ENCODE data around the gene AIFM2. TPM values are rescaled to one million over a fixed set of nuclear protein-coding genes. Genes with fewer than 3 reads are reported as not detected.

AIFM2 gene
- total RNA-seq, 1 donor from 2014 or later: 11.7 TPM

DNA sequence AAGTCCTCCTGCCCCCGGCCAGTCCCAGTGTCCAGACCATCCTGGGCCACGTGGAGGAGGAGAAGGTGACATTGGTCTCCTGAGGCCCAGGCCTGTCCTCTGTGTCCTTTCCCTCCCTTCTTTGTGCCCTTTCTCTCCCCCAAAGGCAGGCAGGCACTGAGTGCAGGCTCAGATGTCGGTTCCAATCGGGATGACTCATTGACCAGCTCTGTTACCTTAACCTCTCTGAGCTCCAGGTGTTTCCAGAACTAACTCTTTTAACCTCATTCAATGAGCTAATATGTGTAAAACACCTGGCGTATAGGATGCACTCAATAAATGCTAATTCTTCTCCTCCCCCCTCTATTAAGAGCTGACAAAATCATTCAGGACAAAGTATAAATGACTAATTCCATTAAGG, 54.3 kb downstream of the AIFM2 start:
- peaks cover 20% of the 10 kb centered on the region for H3K36me3 Mint-ChIP-seq (ENCODE audit: unreplicated experiment)
- no peak overlapping the region for H3K27ac Mint-ChIP-seq (ENCODE audit: unreplicated experiment)
- H3K27me3 Mint-ChIP-seq (ENCODE audit: unreplicated experiment): no peaks in the 10 kb centered on the region
- no peak overlapping the region for H3K4me3 Mint-ChIP-seq (ENCODE audit: unreplicated experiment)
- TF ChIP-seq, protein P1, sequence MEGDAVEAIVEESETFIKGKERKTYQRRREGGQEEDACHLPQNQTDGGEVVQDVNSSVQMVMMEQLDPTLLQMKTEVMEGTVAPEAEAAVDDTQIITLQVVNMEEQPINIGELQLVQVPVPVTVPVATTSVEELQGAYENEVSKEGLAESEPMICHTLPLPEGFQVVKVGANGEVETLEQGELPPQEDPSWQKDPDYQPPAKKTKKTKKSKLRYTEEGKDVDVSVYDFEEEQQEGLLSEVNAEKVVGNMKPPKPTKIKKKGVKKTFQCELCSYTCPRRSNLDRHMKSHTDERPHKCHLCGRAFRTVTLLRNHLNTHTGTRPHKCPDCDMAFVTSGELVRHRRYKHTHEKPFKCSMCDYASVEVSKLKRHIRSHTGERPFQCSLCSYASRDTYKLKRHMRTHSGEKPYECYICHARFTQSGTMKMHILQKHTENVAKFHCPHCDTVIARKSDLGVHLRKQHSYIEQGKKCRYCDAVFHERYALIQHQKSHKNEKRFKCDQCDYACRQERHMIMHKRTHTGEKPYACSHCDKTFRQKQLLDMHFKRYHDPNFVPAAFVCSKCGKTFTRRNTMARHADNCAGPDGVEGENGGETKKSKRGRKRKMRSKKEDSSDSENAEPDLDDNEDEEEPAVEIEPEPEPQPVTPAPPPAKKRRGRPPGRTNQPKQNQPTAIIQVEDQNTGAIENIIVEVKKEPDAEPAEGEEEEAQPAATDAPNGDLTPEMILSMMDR (IDR thresholded peaks at IDR 0.05): no peak
- DNase-seq (ENCODE audit: extremely low spot score, unreplicated experiment): no peak
- H3K4me1 Mint-ChIP-seq (ENCODE audit: unreplicated experiment): no peaks in the 10 kb centered on the region
- no peaks in the 10 kb centered on the region for H3K9me3 Mint-ChIP-seq (ENCODE audit: unreplicated experiment)

DNA sequence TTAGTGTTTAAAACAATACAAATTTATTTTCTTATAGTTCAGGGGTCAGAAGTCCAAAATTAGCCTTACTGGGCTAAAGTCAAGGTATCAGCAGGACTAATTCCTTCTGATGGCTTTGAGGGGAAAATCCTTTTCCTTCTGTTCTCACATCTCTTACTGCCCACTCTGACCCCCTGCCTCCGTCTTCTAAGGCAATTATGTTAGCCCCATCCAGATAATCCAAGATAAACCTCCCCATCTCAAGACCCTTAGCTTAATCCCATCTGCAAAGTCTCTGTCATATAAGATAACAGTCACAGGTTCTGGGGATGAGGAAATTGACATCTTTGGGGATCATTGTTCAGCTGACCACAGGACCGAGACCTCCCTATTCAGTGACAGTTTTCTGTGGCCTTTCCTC, 57.7 kb downstream of the AIFM2 start:
- no peak overlapping the region for H3K27ac Mint-ChIP-seq (ENCODE audit: unreplicated experiment)
- H3K4me1 Mint-ChIP-seq (ENCODE audit: unreplicated experiment): no peaks in the 10 kb centered on the region
- TF ChIP-seq, protein P1 (IDR thresholded peaks at IDR 0.05): no peak
- DNase-seq (ENCODE audit: extremely low spot score, unreplicated experiment): no peak
- no peaks in the 10 kb centered on the region for H3K9me3 Mint-ChIP-seq (ENCODE audit: unreplicated experiment)
- H3K36me3 Mint-ChIP-seq (ENCODE audit: unreplicated experiment): peaks cover 14% of the 10 kb centered on the region
- no peak overlapping the region for H3K4me3 Mint-ChIP-seq (ENCODE audit: unreplicated experiment)
- no peaks in the 10 kb centered on the region for H3K27me3 Mint-ChIP-seq (ENCODE audit: unreplicated experiment)

DNA sequence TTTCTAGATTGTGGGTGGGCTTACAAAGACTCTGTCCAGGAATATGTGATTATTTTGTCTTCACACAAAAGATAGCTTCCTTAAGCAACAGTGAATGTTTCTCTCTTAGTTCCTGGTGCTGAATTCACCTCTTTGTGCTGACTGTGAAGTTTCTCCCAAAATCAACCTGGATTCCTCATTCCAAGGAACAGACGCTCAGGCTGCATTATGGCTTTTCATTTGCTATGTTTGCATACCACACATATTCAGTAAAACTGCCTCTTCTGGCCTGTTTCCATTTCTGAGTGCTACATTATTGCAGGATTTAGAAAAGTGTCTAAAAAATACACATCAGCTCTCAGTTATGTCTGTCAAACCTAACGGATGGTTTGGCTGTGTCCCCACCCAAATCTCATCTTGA, 58.5 kb downstream of the AIFM2 start:
- Mint-ChIP-seq H3K4me1 (ENCODE audit: unreplicated experiment) (no peaks in the 10 kb centered on the region), H3K27me3 (ENCODE audit: unreplicated experiment) (no peaks in the 10 kb centered on the region), H3K36me3 (ENCODE audit: unreplicated experiment) (peaks cover 11% of the 10 kb centered on the region), H3K4me3 (ENCODE audit: unreplicated experiment) (no peak overlapping the region), H3K9me3 (ENCODE audit: unreplicated experiment) (no peaks in the 10 kb centered on the region), H3K27ac (ENCODE audit: unreplicated experiment) (no peak overlapping the region)
- no peak for DNase-seq (ENCODE audit: extremely low spot score, unreplicated experiment)
- TF ChIP-seq, protein P1 (IDR thresholded peaks at IDR 0.05): no peak

DNA sequence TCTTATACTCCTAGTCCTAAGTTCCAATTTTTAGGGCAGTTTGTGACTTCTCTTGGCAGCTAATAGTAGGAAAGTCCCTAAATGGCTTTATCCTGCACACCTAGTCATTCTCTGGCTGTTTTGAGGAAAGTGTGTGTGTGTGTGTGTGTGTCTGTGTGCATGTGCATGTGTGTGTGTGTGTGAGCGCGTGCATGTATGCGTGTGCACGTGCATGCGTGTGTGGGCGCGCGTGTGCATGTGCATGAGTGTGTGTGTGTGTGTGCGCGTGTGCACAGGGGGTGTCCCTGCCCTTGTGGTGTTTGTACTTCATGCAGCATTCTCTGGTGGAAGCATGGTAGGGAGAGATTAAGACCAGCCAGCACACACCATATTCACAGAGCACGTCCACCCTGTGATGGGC, 61.8 kb downstream of the AIFM2 start:
- H3K9me3 Mint-ChIP-seq (ENCODE audit: unreplicated experiment): no peaks in the 10 kb centered on the region
- H3K27ac Mint-ChIP-seq (ENCODE audit: unreplicated experiment): no peak overlapping the region
- TF ChIP-seq, protein P1 (IDR thresholded peaks at IDR 0.05): no peak
- H3K4me3 Mint-ChIP-seq (ENCODE audit: unreplicated experiment): no peak overlapping the region
- H3K36me3 Mint-ChIP-seq (ENCODE audit: unreplicated experiment): no peaks in the 10 kb centered on the region
- no peak for DNase-seq (ENCODE audit: extremely low spot score, unreplicated experiment)
- H3K27me3 Mint-ChIP-seq (ENCODE audit: unreplicated experiment): no peaks in the 10 kb centered on the region
- H3K4me1 Mint-ChIP-seq (ENCODE audit: unreplicated experiment): no peaks in the 10 kb centered on the region

DNA sequence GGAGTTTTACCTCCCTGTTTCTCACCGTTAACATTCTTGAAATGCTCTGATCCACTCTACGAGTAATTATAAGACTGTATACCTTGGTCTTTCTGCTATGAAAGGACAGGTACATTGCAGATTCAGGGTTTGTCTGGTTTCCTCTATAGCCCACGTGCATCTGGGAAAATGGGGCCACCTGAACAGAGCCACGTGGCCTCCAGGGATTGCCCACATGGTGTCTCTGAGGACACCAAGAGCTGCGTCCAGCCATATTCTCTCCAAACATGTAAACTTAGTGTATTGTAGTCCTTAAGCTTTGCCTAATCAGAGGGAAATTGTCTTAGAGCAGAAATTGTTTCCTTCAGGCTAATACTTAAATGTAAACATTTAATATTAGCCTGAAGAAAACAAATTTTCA, 63.3 kb downstream of the AIFM2 start:
- no peak overlapping the region for H3K4me3 Mint-ChIP-seq (ENCODE audit: unreplicated experiment)
- no peaks in the 10 kb centered on the region for H3K4me1 Mint-ChIP-seq (ENCODE audit: unreplicated experiment)
- H3K9me3 Mint-ChIP-seq (ENCODE audit: unreplicated experiment): no peaks in the 10 kb centered on the region
- TF ChIP-seq, protein P1 (IDR thresholded peaks at IDR 0.05): no peak
- no peaks in the 10 kb centered on the region for H3K27me3 Mint-ChIP-seq (ENCODE audit: unreplicated experiment)
- DNase-seq (ENCODE audit: extremely low spot score, unreplicated experiment): no peak
- H3K27ac Mint-ChIP-seq (ENCODE audit: unreplicated experiment): no peak overlapping the region
- H3K36me3 Mint-ChIP-seq (ENCODE audit: unreplicated experiment): peaks cover 5% of the 10 kb centered on the region

Measured in osteocyte (in vitro differentiated cells).